ENCODE results near the gene GADL1.

Gene GADL1

DNA sequence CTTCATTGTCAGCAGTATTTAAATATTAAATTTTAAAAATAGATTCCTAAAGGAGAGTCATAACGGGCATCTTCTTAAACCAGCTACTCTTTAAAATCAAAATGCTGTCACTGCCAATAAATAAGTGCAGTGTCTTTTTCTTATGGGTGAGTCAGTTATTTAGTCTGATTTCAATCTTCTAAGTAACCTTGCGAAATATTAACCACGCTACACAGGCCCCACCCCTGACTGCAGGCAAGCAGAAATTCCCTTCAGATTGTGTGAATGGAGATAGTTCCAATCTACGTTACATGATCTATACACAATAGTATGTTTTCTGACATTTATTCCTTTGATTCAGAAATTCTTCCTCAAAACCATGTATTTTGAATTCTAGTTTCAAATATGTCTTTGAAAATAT is 141.5 kb downstream of the GADL1 start:
- DNase-seq = no peak

DNA sequence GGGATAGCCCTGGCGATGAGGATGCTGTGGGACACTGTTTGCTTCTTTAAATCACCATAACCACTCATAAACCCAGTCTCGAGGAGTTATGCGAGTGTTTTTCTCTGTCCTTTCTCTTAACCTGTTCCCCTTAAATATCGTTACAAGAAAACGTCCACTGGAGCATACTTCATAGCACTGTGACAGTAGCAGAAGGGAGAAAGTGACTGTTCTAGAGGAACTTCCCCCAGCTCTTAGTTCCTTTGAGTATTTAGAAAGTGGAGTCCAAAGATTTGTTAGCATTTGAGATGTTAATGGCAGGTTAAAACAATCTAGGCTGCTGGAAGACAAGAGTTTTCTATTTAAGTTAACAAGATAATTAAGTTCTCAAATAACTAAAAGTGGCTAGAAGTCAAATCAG is 142.0 kb downstream of the GADL1 start:
- DNase-seq = no peak

GRCh38 chr3:30751610-30752299 is 142.7 kb downstream of the GADL1 start:
- peak; percentile 76 for DNase-seq

DNA sequence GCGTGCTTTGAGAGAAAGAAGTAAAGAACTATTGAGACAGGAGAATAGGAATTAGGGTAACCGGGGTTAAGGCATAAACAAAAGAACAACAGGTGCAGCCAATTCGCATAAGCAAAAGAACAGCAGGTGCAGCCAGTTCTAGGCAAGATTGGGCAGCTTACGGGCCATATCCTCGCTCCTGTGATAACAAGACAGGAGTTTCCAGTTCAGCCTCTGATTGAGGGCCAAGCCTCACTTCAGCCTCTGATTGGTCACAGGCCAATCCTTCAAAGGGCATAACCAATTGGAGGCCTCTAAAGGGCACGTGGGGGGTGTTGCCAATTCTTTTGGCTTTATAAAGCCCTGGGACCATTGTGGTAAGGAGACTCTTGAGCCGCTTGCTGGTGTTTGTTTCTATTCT is 143.5 kb downstream of the GADL1 start:
- DNase-seq = no peak

GRCh38 chr3:30749230-30749629 is 145.2 kb downstream of the GADL1 start:
- no peak for DNase-seq

GRCh38 chr3:30747771-30748281 is 146.6 kb downstream of the GADL1 start:
- DNase-seq = no peak

DNA sequence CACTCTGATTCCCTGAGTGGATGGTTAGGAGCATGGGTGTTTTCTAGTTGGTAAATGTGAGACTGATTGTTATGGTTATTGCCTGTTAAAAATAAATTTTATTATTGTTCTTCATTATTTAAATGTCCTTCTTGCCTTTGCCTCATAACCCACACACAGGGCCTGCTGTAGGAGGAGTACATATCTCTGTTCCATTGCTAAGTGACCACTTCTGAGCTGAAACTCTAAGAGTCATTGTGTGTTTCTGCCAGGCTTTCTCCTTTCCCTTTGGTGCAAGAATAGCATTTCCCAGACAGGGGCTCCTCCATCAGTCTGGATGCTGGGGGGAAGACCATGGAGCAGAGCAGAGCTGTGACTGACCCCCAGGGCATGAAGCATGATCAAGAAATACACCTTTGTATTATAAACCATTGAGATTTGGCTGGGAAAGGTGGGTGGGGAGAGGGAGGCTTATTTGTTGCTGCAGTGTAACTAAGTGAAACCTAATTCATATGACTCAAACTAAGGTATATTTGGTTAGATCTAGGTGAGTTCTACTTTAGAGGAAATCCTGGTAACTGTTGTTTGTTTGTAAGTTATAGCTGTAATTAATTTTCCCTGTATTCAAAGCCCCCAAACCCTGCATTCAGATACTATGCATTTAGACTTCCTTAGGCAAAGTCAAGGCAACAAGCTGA is 150.7 kb downstream of the GADL1 start:
- DNase-seq = no peak

DNA sequence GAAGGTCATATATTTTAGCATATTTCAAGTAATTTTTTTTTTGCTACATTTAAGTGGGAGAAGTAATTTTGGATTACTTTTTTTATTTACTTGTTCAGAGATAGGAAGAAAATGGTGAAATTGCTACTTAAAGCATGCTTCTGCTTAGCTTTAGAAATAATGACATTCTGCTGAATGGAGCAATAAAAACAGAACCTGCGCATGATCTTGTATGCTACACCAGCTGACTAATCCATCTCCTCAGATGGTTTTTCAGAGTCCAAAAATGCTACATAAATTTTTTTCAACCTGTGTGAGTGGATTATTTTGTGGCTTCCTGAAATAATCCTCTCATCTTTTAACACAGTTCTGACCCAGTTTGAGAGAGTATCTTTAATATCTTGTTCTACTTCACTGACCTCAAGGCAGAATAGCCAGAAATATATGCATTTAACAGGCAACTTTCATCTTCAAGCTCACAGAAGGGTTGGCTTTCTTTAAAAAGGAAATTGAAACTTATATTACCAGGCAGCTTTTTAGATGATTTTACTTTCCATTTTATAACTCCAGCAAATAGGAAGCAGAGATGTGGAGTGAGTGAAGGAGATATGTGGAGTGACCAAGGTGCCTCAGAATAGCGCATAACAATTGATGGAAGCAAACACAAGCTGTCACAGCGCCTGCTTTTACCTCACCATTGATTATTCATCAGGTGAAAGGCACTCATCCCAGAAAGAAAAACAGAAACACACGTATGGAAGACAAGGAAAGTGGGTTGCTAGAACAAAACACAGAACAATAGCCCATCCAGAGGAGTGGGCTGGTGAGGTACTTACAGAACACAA is 151.5 kb downstream of the GADL1 start:
- no peak for DNase-seq

DNA sequence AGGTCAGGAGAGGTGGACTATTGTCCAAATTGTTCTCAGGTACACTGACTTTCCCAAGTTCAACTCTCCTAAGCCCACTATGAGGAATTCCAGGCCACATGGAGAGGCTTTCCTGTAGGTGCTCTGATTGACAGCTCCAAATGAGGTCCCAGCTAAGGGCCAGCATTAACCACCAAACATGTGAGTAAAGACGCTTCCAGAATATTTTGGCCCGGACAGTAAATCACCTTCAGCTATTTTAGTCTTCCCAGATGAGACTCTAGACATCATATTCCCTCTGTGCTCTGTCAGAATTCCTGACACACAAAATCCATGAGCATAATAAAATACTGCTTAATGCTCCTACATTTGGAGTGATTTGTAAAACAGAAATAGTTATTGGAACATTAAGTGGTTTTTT is 152.6 kb downstream of the GADL1 start:
- no peak for DNase-seq

GRCh38 chr3:30738605-30739004 is 155.9 kb downstream of the GADL1 start:
- DNase-seq = no peak

DNA sequence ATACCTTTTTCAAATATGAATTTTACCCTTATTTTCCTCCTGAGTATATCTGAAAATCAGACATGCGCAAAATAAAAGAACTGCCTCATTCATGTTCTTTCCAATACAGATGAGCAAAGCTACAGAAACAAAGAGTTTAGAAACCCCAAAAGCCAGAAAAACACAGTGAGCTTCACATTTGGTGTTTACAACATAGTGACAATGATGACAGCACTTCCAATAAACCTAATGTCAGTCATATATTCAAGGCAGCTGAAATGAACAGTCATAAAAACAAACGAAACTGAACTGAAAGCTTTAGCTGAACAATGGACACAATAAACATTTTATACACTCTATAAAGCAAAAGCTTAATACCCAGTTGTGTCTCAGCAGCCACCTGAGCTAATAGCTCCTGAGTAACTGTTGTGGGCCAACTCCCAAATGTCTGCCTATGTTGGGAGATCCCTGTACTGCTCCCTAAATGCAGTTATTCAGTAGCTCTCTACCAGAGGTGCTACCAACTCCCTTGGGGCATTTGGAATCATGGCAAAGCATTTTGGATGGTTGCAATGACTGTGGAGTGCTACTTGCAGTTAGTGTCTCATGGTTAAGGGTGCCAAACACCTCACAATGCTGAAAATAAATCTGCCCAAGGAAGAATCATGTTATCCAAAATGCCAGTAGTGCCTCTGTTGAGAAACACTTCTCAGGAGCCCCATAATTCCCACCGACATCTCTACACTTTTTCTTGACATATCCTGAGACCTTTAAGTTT is 156.5 kb downstream of the GADL1 start:
- DNase-seq = no peak

DNA sequence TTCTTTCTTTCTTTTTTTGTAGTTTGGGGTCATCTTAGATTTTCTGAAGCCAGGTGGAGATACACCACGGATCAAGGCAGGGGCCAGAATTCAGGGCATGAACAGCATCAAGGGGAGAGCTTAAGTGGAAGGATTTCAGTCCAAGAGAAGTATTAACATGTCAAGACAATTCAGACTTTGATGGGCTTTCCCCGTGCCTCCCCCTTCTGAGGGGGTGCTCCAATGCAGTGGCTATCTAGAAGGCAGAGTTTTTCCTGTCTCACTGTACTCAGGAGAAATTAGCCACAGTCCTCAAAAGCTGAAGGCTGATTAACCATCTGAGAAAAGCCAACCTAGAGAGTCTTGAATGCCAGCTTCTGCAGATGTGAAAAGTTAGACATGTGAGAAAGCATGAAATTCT is 160.8 kb downstream of the GADL1 start:
- no peak for DNase-seq

DNA sequence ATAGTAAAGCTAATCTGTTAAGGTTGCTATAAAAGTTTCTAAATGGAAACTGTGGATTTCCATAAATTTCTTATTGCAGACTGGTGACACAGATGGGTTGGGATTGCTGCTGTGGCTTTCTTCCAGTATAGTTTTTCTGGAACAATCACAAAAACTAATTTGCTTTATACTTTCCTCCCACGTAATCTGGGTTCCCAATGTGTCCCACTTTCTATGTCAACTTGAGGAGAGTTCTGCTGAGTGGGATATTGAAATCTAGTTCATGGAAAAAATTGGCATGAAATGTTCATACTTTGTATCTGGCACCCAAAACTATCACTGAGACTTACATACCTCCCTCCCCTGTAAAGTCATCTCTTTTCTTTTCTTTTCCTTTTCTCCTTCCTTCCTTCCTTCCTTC is 161.3 kb downstream of the GADL1 start:
- no peak for DNase-seq

GRCh38 chr3:30730967-30731366 is 163.5 kb downstream of the GADL1 start:
- DNase-seq = no peak

- DNase-seq = no peak
These were observed 164.5 kb downstream of the GADL1 start for GRCh38 chr3:30729936-30730335.

DNA sequence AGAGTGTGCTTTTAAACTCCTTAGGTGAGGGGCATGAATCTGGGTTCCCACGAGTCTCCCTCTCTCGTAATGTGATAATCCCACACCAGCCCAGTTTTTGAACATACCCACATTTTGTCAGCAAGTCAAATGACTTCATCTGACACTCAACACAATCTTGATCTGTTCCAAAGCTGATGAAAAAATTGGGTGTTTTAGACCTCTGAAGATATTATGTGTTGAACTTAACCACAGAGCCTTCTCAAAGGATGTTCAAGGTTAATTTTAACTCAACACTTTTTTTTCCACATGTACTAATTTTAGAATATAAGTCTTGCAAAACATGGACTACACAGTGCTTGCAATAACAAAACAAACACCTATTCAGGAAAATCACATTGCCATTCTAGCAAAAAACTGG is 164.9 kb downstream of the GADL1 start:
- no peak for DNase-seq

DNA sequence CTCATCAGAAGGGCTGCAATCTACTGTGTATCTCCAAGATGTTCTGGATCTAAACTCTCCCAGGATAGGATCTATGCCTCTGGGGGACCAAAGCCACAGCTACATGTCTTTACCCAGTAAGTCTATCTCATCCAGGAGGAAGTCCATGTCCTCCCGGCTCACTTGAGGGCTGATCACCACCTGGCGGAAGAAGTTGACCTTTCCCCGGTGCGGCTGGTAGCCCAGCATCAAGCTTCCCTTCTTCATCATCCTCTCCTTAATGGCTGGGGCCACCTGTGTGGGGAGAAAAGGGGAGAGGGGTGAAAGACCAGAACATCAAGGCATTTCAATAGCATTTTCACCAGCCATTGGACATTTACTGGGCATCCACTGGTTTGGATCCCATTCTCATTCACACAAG is 166.3 kb downstream of the GADL1 start:
- DNase-seq = no peak

DNA sequence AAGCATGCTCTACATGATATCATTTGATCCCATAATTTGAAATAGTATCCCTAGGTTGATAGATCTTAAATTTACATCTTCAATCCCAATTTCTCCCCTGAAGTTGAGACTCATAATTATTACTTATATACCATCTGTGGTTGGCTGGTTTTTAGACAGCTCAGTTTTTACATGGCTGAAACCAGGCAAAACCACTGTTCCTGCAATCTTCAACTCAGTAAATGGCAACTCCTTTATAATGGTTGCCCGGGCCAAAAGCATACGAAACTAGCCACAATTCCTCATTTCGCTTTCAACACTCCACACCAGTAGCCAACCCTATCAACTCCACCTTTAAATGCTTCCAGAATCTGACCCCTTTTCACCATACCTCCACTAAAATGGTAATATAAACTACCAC is 169.6 kb downstream of the GADL1 start:
- no peak for DNase-seq

DNA sequence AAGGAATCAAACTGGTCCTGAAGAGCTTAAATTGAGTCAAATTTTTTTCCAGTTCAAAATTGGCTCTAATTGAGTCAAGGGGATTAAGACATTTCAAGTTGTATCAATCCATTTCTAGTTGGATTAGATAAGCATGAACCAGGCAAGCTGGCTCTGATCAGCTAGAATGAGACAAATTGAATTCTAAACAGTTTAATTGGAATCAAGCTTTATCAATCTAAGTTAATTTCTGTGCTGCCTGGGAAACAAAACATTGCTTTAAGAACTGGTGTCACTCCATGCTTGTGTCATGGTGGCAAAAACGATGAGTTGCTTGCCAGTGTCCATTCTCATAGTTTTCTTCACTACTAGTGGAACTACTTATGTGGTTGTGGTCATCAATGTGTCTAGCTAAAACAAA is 171.2 kb downstream of the GADL1 start:
- no peak for DNase-seq

DNA sequence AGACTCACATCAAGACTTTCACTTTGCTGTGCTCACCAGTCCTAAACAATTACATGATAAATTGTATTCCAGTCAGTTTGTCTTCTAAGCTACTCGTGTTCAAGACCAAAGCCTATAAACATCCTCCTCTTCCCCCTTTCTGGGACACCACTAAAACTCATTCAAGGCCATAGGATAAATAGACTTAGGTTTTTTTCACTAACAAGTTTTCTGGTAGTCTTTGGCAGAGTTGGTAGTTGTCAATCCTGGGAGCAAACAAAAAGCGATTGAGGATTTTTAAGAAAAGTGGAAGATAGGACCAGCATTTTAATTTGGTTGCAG is 173.2 kb downstream of the GADL1 start:
- DNase-seq = no peak

- no peak for DNase-seq
These were observed 173.7 kb downstream of the GADL1 start for GRCh38 chr3:30720586-30721313.

- no peak for DNase-seq
These were observed 174.9 kb downstream of the GADL1 start for GRCh38 chr3:30719536-30719935.
